NCI-H510A treated with DMSO at 0.1 percent for 48 hours (cell line): ENCODE measurements around the gene C1orf198.

Experiments used
- DNase-seq: peaks from one replicate; lab custom pipeline; 2025; lab: John Stamatoyannopoulos, UW

The C1orf198 gene

GRCh38 chr1:230833511-230833910 is 34.8 kb downstream of the C1orf198 start:
- no peak for DNase-seq

- DNase-seq = no peak
These were observed 35.8 kb downstream of the C1orf198 start for GRCh38 chr1:230832476-230832875.

GRCh38 chr1:230831771-230832170 is 36.5 kb downstream of the C1orf198 start:
- no peak for DNase-seq

GRCh38 chr1:230828421-230828820 is 39.9 kb downstream of the C1orf198 start:
- no peak for DNase-seq

- no peak for DNase-seq
These were observed 40.5 kb downstream of the C1orf198 start for GRCh38 chr1:230827801-230828200.

- DNase-seq = no peak
These were observed 41.1 kb downstream of the C1orf198 start for GRCh38 chr1:230827081-230827681.

GRCh38 chr1:230826166-230826875 is 42.0 kb downstream of the C1orf198 start:
- DNase-seq = no peak

GRCh38 chr1:230825761-230826160 is 42.6 kb downstream of the C1orf198 start:
- DNase-seq = no peak

GRCh38 chr1:230824919-230825721 is 43.2 kb downstream of the C1orf198 start:
- DNase-seq = no peak

GRCh38 chr1:230824551-230824918 is 43.8 kb downstream of the C1orf198 start:
- DNase-seq = no peak

GRCh38 chr1:230823931-230824381 is 44.4 kb downstream of the C1orf198 start:
- no peak for DNase-seq

GRCh38 chr1:230823426-230823825 is 44.9 kb downstream of the C1orf198 start:
- no peak for DNase-seq

GRCh38 chr1:230822092-230822581 is 46.2 kb downstream of the C1orf198 start:
- no peak for DNase-seq

GRCh38 chr1:230821346-230821745 is 47.0 kb downstream of the C1orf198 start:
- no peak for DNase-seq

GRCh38 chr1:230820568-230820967 is 47.8 kb downstream of the C1orf198 start:
- DNase-seq = no peak

GRCh38 chr1:230819976-230820375 is 48.3 kb downstream of the C1orf198 start:
- DNase-seq = no peak

GRCh38 chr1:230818901-230819300 is 49.4 kb downstream of the C1orf198 start:
- no peak for DNase-seq

GRCh38 chr1:230818367-230818766 is 50.0 kb downstream of the C1orf198 start:
- DNase-seq = no peak

- DNase-seq = no peak
These were observed 52.3 kb downstream of the C1orf198 start for GRCh38 chr1:230816018-230816417.

- DNase-seq = no peak
These were observed 53.2 kb downstream of the C1orf198 start for GRCh38 chr1:230814949-230815692.

GRCh38 chr1:230812568-230812967 is 55.8 kb downstream of the C1orf198 start:
- no peak for DNase-seq
